GM18868 (cell line): ENCODE results near the gene KCNQ1.

Experiments used
- ATAC-seq: cut with Tn5 transposase; IDR thresholded peaks from one replicate; pipeline ENCODE4 v1.9.1; 2021; ENCODE audit warnings: mild to moderate bottlenecking, moderate library complexity; ENCODE audit not compliant: unreplicated experiment

The KCNQ1 gene

DNA sequence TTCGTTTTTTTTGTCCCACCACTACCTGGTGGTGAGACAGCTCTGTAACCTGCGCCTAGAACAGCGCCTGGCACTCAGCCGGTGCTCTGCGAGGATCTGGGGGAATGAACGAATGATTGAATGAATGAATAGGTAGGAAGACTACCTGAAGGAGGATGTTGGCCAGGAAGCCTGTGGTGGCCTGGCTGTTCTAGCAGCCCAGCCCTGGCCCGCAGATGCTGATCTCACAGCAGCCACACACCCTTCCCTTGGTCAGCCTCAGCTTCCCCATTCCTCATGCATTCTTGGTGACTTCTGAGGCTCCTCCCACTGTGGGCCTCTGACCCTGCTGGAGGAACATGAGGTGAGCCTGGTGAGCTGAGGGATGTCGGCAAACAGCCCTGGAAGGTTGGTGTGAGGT is 4.2 kb upstream of the KCNQ1 start:
- no peak for ATAC-seq

DNA sequence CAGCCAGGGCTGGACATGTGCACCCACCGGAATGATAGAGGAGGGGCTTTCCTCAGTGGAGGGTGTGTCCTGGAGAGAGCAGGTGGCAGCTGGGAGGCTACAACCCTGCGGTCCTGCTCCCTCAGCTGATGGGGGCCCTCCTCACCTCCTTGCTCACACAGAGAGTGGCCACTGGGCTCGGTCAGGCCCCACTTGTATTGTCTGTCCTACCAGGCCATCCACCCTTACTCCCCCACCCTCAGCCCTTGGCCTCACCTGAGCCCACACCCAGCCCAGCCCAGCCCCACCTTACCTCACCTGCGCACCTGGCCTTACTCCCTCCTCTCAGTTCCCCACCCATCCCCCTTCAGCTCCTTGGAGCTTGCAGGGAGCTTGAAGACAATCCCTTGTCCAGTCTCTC is 3.6 kb upstream of the KCNQ1 start:
- no peak for ATAC-seq

DNA sequence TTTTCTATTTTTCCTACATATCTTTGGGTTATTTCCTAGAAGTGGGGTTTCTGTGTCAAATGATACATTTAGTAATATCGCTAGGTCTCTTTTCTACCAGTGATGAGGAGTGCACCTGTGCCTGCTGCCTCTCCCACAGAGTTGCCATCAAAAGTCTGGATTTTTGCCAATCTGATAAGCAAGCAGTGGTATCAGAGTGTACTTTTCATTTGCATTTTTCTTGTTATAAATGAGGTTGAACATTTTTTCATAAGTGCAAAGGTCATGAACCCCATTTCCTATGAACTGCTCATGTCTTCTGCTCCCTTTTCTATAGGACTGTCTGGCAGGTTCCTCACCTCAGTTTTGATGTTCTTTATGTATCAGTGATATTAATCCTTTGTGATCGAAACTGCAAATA is 2.2 kb upstream of the KCNQ1 start:
- ATAC-seq = no peak

DNA sequence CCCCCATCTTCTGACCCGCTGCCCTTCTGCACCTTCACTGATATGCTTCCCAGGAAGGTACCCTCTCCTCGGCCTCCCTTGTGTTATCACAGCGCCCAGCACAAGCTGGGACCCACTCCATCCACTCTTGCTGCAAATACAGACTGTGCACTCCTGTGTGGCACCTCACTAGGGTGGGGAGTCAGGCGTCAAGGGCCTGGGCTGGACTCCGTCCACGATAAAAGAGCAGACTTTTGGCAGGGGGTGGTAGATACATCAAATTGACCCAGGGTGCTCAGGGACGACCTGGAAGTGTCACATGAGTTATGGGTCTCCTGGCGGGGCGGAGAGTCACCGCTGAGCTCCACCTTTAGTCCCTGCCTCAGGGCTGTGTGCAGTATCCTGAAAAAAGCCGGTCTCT is 1.4 kb upstream of the KCNQ1 start:
- ATAC-seq = no peak

GRCh38 chr11:2443881-2444820 is 657 bp upstream of the KCNQ1 start, which contains the start of gene TRPM5:
Gene TRPM5 (minus strand): TSS chr11:2444514. CDS start chr11:2423036, 21,478 bp downstream.
- ATAC-seq = no peak

GRCh38 chr11:2445746-2446551 is 1.1 kb downstream of the KCNQ1 start:
- ATAC-seq = no peak

DNA sequence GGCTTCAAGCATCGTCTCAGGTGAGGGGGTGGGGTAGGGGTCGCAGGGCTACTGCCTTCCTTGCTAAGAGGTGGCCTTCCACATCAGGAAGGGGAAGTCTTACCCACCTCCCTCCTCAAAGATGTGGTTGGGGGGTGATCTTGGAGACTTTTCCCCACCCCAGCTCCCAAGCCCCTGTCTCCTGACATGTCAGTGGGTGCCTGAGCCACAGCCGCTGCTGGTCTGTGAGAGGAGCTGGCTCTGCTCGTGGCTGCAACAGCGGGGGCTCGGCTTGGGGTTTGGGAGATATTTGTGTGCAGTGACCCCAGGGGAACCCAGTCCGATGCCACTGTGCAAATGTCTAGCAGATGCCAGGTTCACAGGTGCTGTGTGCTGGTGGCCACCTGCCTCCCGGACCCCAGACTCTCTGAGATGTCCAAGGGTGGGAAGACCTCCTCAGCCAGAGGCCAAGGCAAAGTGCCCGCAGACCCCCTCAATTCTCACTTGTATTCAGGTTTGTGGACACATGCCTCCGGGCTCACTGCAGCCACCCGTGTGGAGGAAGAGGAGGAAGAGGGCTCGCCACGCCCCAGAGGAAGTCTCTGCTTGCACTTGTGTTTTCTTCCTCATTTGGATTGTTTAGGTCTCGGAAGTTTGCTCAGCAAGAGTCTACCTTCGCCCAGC is 1.9 kb downstream of the KCNQ1 start:
- ATAC-seq = no peak

DNA sequence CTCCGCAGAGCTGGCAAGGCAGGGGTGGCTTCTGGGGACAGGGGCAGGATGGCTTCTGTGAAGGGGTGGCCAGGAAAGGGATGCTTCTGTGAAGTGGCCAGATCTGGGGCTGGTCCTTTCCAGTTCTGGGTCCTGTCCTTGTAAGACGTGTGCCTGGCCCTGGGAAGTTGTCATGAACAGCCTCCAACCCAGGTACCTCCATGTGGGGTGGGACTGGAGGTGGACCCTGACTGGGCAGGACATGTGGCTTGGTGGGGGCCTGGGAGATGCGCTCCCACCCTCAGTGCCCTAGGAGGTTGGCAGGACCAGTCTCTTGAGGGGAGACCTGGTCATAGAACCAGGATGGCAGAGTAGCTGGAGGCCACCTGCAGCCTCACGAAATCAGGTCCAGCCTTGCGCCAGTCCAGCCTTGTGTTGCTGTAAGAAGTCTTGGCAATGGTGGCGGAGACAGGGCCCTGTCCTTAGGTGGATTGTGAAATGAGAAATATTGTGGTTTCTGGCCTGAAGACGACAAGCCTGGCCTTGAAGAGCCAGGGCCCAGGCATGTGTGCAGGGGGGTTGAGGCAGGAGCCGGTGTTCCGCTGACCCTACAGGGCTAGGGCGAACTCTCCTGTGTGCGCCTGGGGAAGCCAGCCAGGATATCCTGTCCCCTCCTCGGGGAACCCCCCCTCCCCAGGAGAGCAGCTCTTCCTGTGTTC is 2.6 kb downstream of the KCNQ1 start:
- ATAC-seq = no peak

DNA sequence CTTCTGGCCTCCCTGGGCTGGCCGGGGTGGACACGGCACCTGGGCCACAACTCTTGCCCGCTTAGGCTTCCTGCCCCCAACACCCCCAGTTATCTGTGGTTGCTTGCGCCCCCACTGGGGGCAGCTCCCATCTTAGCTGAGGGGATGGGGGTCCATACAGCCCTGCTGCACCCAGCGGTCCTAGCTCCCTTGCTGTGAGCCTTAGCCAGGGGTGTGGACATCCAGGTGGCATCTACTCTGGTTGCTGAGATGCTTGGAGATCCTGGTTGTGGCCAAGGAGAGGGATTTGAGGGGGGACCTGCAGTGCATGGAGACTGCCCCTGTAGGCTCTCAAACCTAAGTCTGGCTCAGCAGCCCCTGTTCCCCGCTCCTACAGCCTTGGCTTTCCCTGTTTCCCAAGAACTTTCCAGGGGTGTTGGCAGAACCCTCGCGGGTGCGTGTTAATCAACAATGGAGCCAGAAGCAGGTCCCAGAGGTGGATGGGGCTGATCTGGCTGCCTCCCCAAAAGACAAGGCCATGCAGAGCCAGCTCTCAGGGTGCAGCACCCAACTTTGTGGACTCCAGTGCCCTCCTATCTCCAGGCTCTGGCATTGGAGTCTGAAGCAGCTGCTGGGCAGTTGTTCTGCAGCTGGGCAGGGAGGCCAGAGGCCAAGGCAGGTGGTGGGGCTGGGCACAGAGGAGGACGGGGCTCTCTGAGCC is 3.3 kb downstream of the KCNQ1 start:
- ATAC-seq = no peak

DNA sequence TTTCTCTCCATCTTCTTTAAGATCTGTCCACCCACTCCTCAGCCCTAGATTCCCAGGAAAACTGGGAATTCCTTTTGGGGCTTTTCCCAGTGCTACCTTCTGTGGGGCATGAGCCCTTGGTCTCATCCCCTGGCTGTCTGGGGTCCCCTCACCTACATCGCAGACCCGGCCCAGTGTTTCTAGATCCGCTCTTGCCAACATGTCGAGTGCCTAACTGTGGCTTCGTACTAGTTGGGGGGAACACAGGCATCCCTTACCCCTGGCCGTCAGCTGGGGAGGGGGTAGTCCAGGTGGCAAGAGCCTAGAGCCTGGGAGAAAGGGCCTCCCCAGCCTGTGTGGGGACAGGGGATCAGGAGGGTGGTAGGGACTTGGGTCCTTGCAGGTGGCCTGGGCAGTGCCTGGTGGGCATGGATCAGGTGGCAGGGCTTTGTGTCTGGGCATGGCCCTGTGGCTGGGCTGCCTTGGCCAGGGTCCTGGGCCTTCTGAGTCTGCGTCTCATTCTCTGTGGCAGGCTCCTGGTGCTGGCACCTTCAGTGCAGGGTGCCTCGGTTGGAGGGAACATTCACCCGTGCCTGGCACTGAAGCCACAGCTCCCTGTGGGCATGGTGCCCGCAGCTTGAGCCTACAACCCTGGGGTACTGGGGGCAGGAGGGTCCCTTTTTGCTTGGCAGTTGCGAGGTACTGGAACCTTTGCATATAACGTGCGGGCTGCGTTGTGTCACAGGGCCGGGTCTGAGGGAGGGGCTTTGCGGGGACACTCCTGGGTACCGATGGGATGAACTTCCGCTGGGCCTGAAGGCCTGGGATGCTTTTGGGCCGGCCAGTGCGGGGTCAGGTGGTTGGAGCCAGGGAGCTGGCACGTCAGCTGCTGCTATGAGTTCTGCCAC is 4.1 kb downstream of the KCNQ1 start:
- ATAC-seq = no peak

DNA sequence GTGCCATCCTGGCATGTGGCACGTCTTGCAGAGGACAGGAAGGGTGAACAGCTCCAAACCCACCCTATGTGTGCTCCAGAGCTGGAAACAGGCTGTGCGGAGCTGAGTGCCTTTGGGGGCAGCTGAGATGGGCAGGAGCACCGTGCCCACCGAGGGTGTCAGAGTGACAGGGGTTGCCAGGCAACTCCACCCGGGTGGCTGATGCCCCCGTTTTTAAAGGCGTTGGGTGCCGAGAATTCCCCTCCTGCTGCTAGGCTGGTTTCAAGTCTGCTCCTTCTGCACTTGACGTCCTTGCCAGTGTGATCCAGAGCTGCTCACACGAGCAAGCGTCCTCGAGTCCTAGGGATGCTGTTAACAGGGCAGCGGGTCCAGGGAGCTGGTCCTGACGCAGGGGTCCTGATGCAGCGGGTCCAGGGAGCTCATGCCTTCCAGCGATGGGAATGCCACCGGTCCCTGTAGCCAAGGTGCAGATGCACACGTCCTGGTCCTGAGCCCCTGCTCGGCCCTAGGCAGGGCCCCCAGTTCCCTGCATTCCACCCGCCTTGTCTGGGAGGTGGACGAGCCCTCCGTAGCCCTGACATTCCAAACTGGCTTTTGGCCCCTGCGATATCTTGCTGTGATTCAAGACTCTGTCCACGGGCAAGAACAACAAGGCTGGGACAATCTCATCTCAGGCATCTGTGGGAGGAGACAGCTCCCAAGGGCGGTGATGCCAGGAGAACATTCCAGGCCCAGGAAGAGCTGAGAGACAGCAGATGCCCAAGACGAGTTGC is 4.9 kb downstream of the KCNQ1 start:
- ATAC-seq = no peak

DNA sequence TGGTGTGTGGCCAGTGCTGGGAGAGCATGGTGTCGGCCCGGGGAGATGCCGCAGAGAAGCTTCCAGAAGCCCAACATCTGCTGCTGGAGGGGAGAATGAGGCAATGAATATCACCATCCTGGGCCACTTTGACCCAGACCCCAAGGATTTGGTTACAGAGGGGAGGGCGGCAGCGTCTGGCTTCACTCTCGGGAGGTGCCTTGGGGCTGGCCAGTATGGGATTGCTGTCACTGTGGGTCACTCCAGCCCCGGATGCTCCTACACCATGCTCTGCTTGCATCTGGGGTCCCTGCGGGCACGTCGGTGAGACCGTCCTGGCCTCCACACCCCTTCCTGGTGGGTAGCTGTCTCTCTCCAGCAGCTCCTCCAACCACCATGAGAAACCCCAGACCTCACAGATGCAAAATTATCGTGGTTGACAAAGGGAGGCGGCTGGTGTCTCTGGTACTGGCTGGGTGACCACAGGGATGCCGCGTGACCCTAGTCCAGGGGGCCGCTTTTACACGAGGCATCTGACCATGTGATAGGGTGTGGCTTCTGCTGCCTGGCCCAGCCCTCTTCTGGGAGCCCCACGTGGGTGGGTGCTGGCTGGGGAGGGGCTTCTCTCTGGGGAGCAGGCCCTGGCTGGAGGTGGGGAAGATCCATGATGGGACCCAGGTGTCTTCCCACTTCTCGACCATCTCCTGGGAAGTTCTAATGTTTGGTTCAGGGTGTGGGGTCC is 5.7 kb downstream of the KCNQ1 start:
- no peak for ATAC-seq

DNA sequence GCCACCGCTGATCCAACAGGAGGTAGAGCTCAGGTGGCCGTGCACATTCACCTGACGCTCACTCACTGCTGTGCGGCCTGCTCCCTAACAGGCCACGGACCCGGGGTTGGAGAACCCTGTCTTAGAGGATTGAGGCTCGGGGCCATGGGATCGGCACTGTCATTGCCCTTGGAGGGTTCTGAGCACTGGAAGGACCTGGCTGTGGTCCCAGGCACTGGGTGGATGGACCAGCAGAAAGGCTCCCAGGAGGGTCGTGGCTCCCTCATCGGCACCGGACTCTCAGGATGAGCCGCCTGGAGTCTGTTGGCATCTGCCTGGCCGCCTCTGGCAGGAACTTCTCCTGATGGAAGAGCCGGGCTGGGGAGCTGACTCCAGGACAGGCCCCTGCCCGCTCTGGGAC is 6.5 kb downstream of the KCNQ1 start:
- ATAC-seq = no peak

DNA sequence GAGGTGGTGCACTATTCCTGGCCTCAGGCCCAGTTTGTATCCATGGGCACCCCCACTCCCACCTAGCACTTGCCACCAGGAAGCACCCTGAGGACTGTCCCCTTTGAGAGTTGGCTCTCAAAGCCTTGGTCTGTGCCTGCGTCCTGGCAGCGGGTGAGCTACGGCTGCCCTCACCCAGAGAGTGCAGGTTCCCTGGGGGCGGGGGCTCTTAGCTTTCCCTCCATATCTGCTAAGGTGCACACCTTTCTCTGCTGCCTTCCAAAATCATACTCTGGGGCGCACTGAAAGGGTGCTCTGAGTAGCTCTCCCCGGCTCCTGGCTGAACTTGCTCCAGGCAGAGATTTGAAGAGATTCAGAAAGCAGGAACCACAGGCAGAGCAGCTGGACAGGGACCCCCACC is 7.1 kb downstream of the KCNQ1 start:
- no peak for ATAC-seq

DNA sequence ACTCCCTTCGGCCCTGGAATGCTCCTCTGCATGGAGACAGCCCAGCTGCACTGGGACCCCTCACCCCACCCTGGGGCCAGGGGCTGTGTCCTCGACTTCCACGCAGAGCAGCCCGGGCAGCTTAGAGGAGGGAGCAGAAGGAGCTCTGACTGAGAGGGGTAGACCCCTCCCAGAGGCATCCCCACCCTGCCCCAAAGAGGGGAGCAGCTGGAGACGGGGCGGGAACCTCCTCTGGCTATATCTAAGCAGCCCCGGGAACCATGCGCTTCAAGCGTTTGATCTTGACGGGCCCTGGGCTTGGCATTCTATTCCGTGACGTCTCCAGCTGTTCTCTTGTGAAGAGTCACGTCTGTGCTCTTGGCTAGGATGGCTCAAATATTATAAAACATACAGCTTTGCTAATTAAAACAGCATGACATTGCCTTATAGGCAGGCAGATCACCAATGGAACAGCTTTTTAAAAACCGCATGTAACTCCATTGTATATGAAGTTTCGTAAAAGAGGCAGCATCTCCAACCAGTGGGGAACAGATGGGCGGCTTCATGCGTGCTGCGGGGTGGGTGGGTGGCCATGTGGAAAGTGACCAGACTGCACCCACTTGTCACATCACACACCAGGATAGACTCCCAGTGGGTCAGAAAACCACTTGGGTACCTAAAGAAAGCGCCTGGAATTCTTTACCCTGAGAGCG is 7.7 kb downstream of the KCNQ1 start:
- no peak for ATAC-seq

DNA sequence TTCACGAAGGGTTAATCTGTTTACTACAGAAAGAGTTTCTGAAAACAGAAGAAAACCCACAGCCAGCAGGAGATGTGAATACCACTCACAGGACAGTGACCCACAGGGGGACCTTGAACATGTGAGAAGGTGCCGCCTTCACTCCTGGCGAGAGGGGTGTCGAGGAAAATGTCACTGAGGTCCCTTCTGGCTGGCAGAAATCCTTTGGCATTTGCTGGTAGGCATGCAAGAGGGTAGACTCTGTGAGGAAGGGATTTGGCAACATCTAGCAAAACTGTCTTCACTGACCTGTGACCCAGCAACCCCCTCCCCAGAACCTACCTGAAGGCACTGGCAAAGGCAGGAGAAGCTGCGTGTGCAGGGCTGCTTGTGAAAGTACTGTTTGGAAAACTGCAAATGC is 8.6 kb downstream of the KCNQ1 start:
- ATAC-seq = no peak

GRCh38 chr11:2458321-2458720 is 13.5 kb downstream of the KCNQ1 start:
- no peak for ATAC-seq
